B cell (primary cell): ENCODE data around the gene SAP30L. TPM values are rescaled to one million over a fixed set of nuclear protein-coding genes. Genes with fewer than 3 reads are reported as not detected.

Experiments
- ATAC-seq: fragments of 200-7000 bp; cut with Tn5 transposase; one replicate; pipeline ENCODE4 v1.10.0; 2021; ENCODE audit warnings: low read depth, mild to moderate bottlenecking, moderate number of reproducible peaks, moderate library complexity
- CTCF ChIA-PET: fragments of 350-600 bp; sonication (Branson Sonifier 250); formaldehyde crosslinking; loops from one replicate; lab custom pipeline; 2021; ENCODE audit warnings: antibody characterized with exemption, inconsistent platforms; lab: Charles Lee
- POLR2A ChIA-PET: fragments of 350-600 bp; sonication (Branson Sonifier 250); formaldehyde crosslinking; loops from one replicate; lab custom pipeline; 2021; ENCODE audit warnings: antibody characterized with exemption; lab: Charles Lee
- DNase-seq: peaks from one replicate; pipeline ENCODE4 v3.0.0; 2013
- H2AFZ ChIP-seq: 2 replicates; pipeline ENCODE4 v1.6.1; 2012; ENCODE audit warnings: mild to moderate bottlenecking, low read depth, low read length; ENCODE audit not compliant: insufficient read depth, poor library complexity, severe bottlenecking
- H3K27ac ChIP-seq, 2 donors: 1 replicate in 1 of 2; 2 replicates in 1 of 2; pipeline ENCODE4 v1.5.1; 2012 to 2013; ENCODE audit warnings: low read length in 2 of 2, mild to moderate bottlenecking in 2 of 2, moderate library complexity in 1 of 2
- H3K27me3 ChIP-seq, 4 experiments: fragments of 200-600 bp in 1 of 4; sonication (generic) in 1 of 4; replicated peaks in 1 of 4; 1 replicate in 2 of 4; 2 replicates in 2 of 4; pipeline versions ENCODE4 v1.6.1 to v1.7.0; 2013 to 2016; ENCODE audit warnings: low read length in 3 of 4, mild to moderate bottlenecking in 2 of 4, mixed read lengths in 1 of 4, moderate library complexity in 1 of 4; ENCODE audit not compliant: insufficient read depth in 4 of 4, control insufficient read depth in 3 of 4; ENCODE audit errors: control extremely low read depth in 1 of 4
- H3K36me3 ChIP-seq, 2 experiments: replicated peaks in 1 of 2; 1 replicate in 1 of 2; 2 replicates in 1 of 2; pipeline versions ENCODE4 v1.6.1 to v1.7.1; 2013; ENCODE audit warnings: low read length in 1 of 2; ENCODE audit not compliant: insufficient read depth in 2 of 2, control insufficient read depth in 1 of 2; ENCODE audit errors: control extremely low read depth in 1 of 2, extremely low read depth in 1 of 2
- H3K4me1 ChIP-seq, 2 donors: fragments of 200-600 bp in 1 of 2; sonication (generic) in 1 of 2; 1 replicate in 1 of 2; 2 replicates in 1 of 2; pipeline versions ENCODE4 v1.5.1 to v1.6.1; 2013 to 2017; ENCODE audit warnings: low read length in 2 of 2; ENCODE audit not compliant: control insufficient read depth in 2 of 2, insufficient read depth in 2 of 2
- H3K4me2 ChIP-seq: replicated peaks from 2 replicates; pipeline ENCODE3; 2012; ENCODE audit warnings: mild to moderate bottlenecking, low read depth, low read length; ENCODE audit not compliant: poor library complexity, severe bottlenecking
- H3K4me3 ChIP-seq, 5 experiments: fragments of 200-600 bp in 1 of 5; sonication (generic) in 1 of 5; 1 replicate in 3 of 5; 2 replicates in 2 of 5; pipeline versions ENCODE4 v1.5.1 to v1.7.0; 2011 to 2016; ENCODE audit warnings: low read length in 4 of 5, mild to moderate bottlenecking in 4 of 5, low read depth in 2 of 5, control low read depth in 1 of 5, moderate library complexity in 1 of 5; ENCODE audit not compliant: insufficient read depth in 1 of 5; ENCODE audit errors: control extremely low read depth in 1 of 5, extremely low read depth in 1 of 5
- H3K79me2 ChIP-seq: fragments of 200-600 bp; sonication (generic); one replicate; pipeline ENCODE4 v1.6.0; 2016; ENCODE audit warnings: low read length; ENCODE audit not compliant: control insufficient read depth, insufficient read depth
- H3K9ac ChIP-seq: fragments of 200-600 bp; sonication (generic); 2 replicates; pipeline ENCODE4 v1.6.1; 2017; ENCODE audit warnings: mild to moderate bottlenecking, low read length, moderate library complexity
- H3K9me3 ChIP-seq, 3 donors: one replicate each; pipeline versions ENCODE4 v1.6.1 to v1.7.1; 2013; ENCODE audit warnings: low read length in 2 of 3; ENCODE audit not compliant: control insufficient read depth in 2 of 3, insufficient read depth in 1 of 3; ENCODE audit errors: control extremely low read depth in 1 of 3
- H4K20me1 ChIP-seq: 2 replicates; pipeline ENCODE4 v1.6.0; 2012; ENCODE audit warnings: mild to moderate bottlenecking, low read length; ENCODE audit not compliant: insufficient read depth, control insufficient read depth, poor library complexity, severe bottlenecking
- H3K27ac Mint-ChIP-seq: one replicate; pipeline ENCODE4 v1.8.0; 2021; ENCODE audit warnings: mixed read lengths
- H3K27me3 Mint-ChIP-seq: one replicate; pipeline ENCODE4 v1.8.0; 2021; ENCODE audit warnings: mixed read lengths
- H3K4me1 Mint-ChIP-seq: one replicate; pipeline ENCODE4 v1.8.0; 2021; ENCODE audit warnings: mixed read lengths
- H3K4me3 Mint-ChIP-seq: one replicate; pipeline ENCODE4 v1.8.0; 2021; ENCODE audit warnings: mixed read lengths
- H3K9me3 Mint-ChIP-seq: one replicate; pipeline ENCODE4 v1.8.0; 2022; ENCODE audit warnings: mixed read lengths; ENCODE audit not compliant: insufficient read depth
- EZH2 ChIP-seq: IDR thresholded peaks from 2 replicates; pipeline ENCODE4 v1.6.1; 2012; ENCODE audit warnings: borderline replicate concordance, low read depth, mild to moderate bottlenecking, moderate library complexity, low read length; ENCODE audit not compliant: insufficient read depth, poor library complexity, severe bottlenecking
- WGBS: methylation state at CpG from one replicate; pipeline ENCODE4 v1.1.5; 2013; ENCODE audit warnings: missing lambda C conversion rate; ENCODE audit not compliant: insufficient coverage; 5-methylcytosine and 5-hydroxymethylcytosine counted together
- intact Hi-C: fragments of 100-400 bp; cut with micrococcal nuclease; formaldehyde crosslinking; loops from one replicate; pipeline ENCODE4 v1.10.0; 2022
- polyA plus RNA-seq: library from polyadenylated mRNA; depleted of rRNA; stranded (reverse); fragments of >200 nt; gene quantifications from 2 replicates; pipeline ENCODE4 v1.2.3, GENCODE V29; 2012
- total RNA-seq, 2 donors: library from RNA; stranded (reverse); fragments of 120-200 nt in 1 of 2; gene quantifications; 1 replicate in 1 of 2; 2 replicates in 1 of 2; pipeline versions ENCODE4 v1.2.3 to v1.2.4, GENCODE V29; 2013 to 2022
- TF ChIP-seq, protein P1 (sequence below): fragments of 200-600 bp; IDR thresholded peaks from one replicate; pipeline ENCODE4 v1.8.0; 2022; ENCODE audit warnings: antibody characterized with exemption, mild to moderate bottlenecking

The SAP30L gene
- total and polyA plus RNA-seq, 2 donors (not counting 1 experiment from before 2014, with no cell fraction given), result 34.8 to 41.5 TPM

GRCh38 chr5:154400678-154401077, 45.1 kb upstream of the SAP30L start:
- Mint-ChIP-seq H3K27ac (no peak overlapping the region), H3K9me3 (no peaks in the 10 kb centered on the region), H3K4me3 (no peak overlapping the region), H3K4me1 (peaks cover 23% of the 10 kb centered on the region), H3K27me3 (no peaks in the 10 kb centered on the region)
- H3K9me3 ChIP-seq, result no peaks in the 10 kb centered on the region
- CTCF ChIA-PET, result interaction anchor here (1.1 kb wide), 1 partner anchor 328 kb away, joined by 4 read pairs; no protein-coding TSS in a partner anchor
- H3K27ac ChIP-seq, result no peak overlapping the region
- H2AFZ ChIP-seq, result no peak overlapping the region
- H4K20me1 ChIP-seq, result no peaks in the 10 kb centered on the region
- no peak for DNase-seq
- no peaks in the 10 kb centered on the region for H3K27me3 ChIP-seq
- intact Hi-C loops, result no loop called here
- ATAC-seq, result no peak
- H3K79me2 ChIP-seq, result no peaks in the 10 kb centered on the region
- no peak overlapping the region for H3K9ac ChIP-seq
- POLR2A ChIA-PET, result no interaction called here
- TF ChIP-seq, protein P1, sequence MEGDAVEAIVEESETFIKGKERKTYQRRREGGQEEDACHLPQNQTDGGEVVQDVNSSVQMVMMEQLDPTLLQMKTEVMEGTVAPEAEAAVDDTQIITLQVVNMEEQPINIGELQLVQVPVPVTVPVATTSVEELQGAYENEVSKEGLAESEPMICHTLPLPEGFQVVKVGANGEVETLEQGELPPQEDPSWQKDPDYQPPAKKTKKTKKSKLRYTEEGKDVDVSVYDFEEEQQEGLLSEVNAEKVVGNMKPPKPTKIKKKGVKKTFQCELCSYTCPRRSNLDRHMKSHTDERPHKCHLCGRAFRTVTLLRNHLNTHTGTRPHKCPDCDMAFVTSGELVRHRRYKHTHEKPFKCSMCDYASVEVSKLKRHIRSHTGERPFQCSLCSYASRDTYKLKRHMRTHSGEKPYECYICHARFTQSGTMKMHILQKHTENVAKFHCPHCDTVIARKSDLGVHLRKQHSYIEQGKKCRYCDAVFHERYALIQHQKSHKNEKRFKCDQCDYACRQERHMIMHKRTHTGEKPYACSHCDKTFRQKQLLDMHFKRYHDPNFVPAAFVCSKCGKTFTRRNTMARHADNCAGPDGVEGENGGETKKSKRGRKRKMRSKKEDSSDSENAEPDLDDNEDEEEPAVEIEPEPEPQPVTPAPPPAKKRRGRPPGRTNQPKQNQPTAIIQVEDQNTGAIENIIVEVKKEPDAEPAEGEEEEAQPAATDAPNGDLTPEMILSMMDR, result no peak
- no peak for TF ChIP-seq EZH2
- H3K4me3 ChIP-seq, result no peak overlapping the region
- WGBS, result 97% methylated on average over 3 of the region's 3 CpGs
- H3K36me3 ChIP-seq, result peaks cover 0 to 19% of the 10 kb centered on the region in 2 experiments
- H3K4me1 ChIP-seq, result peaks cover 3 to 19% of the 10 kb centered on the region in 2 donors
- no peak overlapping the region for H3K4me2 ChIP-seq

- DNase-seq (no peak), ATAC-seq (no peak)
- CTCF ChIA-PET, result no interaction called here
- H3K27ac ChIP-seq, result no peak overlapping the region
- no peak overlapping the region for H3K4me3 Mint-ChIP-seq
- no peaks in the 10 kb centered on the region for H3K79me2 ChIP-seq
- H2AFZ ChIP-seq, result no peak overlapping the region
- no peak overlapping the region for H3K4me3 ChIP-seq
- H3K4me1 ChIP-seq, result peaks cover 3 to 12% of the 10 kb centered on the region in 2 donors
- no peak overlapping the region for H3K9ac ChIP-seq
- POLR2A ChIA-PET, result no interaction called here
- H3K4me1 Mint-ChIP-seq, result peaks cover 17% of the 10 kb centered on the region
- 92% methylated on average over 2 of the region's 5 CpGs for WGBS
- H3K27me3 ChIP-seq, result no peaks in the 10 kb centered on the region
- TF ChIP-seq, protein P1, result no peak
- TF ChIP-seq EZH2, result no peak
- no peaks in the 10 kb centered on the region for H4K20me1 ChIP-seq
- H3K27ac Mint-ChIP-seq, result no peak overlapping the region
- no peaks in the 10 kb centered on the region for H3K9me3 ChIP-seq
- peaks cover 0 to 23% of the 10 kb centered on the region in 2 experiments for H3K36me3 ChIP-seq
- no peak overlapping the region for H3K4me2 ChIP-seq
- intact Hi-C loops, result no loop called here
- H3K9me3 Mint-ChIP-seq, result no peaks in the 10 kb centered on the region
- H3K27me3 Mint-ChIP-seq, result no peaks in the 10 kb centered on the region
These were observed 44.4 kb upstream of the SAP30L start for GRCh38 chr5:154401355-154401754.
